GM19193 (cell line): ENCODE data around the gene CPPED1.

Experiments
- POLR2A ChIP-seq: IDR thresholded peaks from 4 replicates; pipeline ENCODE4 v1.6.1; 2011; ENCODE audit not compliant: insufficient read depth, insufficient read length; ENCODE audit errors: extremely low read depth

CPPED1 gene

DNA sequence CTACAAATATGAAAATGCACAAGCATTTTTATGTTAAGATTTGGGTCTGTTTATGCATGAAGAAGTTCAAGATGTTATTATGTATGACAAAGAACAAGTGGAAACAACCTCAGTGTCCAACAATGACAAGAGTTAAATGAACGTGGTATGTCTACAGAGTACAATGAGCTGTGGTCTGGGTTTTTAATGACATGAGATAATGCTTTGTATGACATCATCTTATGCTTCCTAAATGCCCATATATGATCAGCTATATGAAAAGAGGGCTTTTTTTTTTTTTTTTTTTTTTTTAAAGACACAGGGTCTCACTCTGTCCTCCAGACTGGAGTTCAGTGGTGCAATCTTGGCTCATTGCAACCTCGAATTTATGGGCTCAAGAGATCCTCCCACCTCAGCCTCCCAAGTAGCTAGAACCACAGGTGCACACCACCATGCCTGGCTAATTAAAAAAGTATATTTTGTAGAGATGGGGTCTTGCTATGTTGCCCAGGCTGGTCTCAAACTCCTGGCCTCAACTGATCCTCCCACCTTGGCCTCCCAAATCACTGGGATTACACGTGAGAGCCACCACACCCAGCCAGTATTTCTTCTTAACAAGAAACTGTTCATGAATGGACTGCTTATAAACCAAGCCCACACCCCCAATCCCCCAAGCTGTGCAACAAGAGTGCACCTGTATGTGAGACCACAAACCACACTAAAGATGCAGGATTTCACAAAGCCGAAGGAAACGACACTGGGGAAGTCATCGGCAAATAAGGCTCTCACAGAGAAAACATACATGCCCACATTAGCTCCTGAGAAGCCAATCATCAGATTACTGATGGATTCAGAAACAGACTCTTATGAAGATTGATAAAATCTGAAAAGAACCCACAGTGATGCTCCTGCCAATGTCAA lies 114.5 kb downstream of the CPPED1 start:
- TF ChIP-seq POLR2A = no peak

DNA sequence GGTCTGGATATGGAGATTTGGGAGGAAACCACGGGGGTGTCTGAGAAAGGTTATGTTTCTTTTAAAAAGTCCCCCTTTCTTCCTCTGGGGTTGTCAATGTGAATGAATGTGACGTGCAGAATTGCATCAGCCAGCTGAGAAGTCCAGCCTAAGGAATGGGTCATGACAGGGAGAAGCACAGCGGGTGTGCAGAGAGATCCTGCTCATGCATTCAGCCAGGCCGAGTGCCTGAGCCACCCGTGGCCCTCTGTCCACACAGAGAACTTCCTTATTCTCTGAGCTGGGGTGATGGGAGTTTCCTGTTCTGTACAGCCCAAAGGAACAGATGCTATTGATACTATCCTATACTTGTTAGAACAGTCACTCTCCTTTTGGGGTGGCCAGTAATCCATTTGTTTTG lies 117.9 kb downstream of the CPPED1 start:
- TF ChIP-seq POLR2A = no peak

DNA sequence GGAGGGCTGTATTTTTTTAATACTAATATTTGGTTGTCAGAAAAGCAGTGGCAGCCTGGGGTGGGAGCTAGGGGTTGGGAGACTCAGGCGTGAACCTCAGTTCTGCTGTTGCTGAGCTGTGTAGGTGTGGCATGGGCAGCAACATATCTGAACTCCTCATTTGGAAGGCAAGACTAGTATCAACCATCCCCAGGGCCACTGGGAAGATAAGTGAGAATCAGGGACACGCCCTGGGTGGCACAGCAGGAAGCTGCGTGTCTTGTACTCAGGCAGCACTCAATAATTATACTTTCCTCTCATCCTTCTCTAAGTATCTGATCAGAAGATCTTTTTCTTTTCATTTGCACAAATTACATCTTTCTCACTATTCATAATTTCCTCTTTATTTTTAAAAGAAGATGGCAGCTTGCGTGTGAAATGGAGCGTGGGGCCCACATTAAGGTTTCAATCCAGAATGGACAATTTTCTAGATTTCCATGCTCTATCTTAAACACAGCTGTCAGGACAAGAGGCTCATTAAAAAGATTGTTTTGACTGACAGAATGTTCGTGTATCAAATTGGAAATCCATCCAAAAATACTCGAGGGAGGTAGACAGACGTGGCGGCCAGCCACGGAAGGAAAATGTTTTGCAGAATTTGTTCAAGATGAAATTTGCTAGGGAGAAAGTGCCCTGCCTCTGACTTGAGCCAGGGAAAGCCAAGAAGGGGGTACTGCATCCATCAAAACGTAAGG lies 121.1 kb downstream of the CPPED1 start:
- TF ChIP-seq POLR2A = no peak

DNA sequence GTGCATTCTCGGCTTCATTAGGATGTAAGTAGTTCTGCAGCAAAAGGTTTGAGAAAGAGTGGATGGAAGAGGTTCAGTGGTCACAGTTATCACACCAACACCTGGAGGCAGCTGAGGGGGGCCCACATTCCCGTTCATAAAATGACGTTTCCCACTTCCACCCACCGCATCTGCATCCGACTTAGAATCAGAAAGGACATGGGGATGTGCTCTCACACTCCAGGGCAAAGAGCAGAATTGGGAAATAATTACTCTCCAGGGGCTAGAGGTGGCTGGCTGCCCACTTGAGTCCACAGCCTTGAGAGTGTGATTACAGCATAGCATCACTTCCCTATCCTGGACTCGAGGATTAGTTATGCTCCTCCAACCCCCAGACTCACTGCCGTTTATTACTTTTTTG lies 122.0 kb downstream of the CPPED1 start:
- TF ChIP-seq POLR2A = no peak

DNA sequence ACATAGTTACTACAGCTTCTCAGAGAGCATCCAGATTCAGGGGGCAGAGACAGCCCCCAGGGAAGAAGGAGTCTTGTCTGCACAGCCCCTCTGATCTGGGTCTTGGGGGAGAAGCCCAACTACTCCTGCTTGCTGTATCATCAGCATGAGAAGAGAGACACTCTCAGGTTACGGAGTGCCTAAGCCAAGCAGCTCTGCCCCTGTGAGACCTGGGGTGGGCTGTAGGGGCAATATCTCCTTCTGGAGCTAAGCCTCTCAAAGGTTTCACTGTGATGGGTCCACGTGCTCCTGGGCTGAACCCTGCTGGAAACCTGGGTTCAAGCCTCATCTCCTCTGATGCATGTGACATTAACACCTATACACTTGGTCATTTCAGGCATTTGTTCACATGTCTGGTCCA lies 123.2 kb downstream of the CPPED1 start:
- no peak for TF ChIP-seq POLR2A

DNA sequence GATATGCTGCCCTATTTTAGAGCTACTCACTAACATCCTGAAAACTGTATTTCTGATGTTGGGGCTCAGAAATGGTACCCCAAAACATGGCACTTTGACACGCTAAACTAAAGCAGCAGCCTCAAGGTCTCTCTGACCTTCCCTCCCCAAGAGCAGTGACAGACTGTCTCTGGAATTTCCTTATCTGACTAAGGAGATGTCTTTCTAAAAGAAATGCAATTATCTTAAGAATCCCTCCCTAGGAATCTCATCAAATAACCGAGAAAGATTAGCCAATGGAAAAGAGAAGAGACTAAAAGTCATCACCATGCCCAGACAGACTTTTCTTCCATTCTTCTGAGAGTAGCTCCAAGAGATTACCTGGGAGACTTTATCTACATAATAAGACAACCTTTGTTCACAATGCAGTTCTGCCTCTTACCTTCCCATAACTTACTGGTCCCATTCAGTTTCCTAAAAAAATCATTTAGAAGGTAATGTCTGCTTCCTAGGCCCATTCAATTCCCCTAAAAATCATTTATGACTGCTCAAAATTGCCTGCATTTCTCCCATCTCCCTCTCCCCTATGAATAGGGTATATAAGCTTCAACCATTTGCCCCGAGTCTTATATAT lies 123.9 kb downstream of the CPPED1 start:
- no peak for TF ChIP-seq POLR2A

DNA sequence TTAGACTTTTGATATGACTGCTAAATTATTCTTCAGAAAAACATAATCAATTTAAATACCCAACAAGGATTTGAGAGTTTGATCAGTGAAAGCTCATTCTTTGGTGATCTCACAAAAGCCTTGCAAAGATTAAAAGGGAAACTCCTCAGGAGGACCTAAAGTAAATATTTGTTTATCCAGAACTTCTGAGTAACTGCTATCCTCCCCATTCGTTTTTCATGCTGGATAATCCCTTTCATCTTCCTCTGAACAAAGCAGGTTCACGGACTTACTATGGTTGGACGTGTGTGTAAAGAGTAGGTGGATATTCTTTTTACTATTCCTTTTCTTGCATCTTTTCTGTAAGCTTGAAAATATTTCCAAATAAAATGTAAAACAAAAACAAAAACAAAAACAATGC lies 124.7 kb downstream of the CPPED1 start:
- no peak for TF ChIP-seq POLR2A

DNA sequence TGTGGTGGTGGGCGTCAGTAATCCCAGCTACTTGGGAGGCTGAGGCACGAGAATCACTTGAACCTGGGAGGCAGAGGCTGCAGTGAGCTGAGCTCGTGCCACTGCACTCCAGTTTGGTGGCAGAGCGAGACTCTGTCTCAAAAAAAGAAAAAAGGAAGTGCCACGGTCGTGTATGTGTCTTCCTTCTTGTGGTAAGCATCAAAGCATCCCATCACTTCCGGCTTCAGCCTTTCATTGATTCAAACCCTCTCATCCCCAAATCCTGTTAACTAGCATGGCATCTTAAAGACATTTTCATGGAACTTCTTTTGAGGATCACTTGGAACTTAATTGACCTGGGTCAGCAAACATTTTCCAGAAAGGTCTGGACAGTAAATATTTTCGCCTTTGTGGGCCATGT lies 126.2 kb downstream of the CPPED1 start:
- no peak for TF ChIP-seq POLR2A

DNA sequence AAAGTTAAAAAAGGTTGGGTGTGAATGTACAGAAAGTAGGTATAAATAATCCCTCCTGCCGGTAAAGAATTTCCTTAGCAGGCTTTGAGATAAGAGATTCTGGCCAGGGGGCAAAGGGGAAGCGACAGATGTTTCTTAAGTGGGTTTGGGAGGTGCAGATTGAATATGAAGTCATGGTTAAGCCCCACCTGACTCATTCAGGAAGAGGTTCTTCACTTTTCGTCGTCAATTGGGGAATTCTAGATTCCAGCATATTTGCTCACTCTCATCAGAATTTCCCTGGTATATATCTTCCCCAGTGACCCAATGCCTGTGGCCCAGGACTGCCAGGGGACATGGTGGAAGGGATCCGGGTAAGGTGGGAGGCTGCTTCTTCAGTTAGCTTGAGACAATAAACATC lies 127.8 kb downstream of the CPPED1 start:
- no peak for TF ChIP-seq POLR2A

DNA sequence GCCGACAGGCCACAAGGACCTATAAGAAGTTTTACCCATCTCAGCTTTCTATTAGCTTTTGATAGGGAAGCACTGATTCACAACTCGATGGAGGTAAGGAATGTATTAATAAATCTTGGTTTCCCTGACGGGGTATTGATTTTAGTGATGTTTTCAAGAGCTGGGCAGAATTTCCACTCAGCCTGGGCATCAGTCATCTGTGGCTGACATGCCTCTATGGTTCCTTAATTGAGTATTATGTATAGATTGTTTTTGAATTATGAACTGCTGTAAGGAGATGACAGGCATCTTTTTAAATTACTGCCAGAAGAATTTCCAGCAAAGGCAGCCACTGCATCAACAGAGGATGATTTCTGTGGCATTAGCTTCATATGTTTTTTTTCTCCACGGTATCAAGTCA lies 128.6 kb downstream of the CPPED1 start:
- TF ChIP-seq POLR2A = no peak

DNA sequence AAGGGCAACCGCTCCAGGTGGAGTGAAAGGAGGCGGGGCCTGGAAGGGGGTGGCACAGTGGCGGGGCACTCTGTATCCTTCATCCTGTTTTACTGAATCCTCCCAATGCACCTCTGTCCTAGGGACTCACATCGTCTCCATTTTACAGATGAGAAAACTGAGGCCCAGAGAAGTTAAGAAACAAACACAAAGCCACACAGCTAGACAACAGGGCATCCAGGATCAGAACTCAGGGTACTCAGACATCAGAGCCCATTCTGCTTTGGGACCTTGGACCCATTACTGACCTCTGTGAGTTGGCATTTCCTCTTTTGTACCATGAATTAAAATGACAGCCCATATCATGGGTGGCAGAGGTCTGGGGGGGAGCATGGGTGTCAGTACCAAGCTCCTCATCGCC lies 129.2 kb downstream of the CPPED1 start:
- TF ChIP-seq POLR2A = no peak

DNA sequence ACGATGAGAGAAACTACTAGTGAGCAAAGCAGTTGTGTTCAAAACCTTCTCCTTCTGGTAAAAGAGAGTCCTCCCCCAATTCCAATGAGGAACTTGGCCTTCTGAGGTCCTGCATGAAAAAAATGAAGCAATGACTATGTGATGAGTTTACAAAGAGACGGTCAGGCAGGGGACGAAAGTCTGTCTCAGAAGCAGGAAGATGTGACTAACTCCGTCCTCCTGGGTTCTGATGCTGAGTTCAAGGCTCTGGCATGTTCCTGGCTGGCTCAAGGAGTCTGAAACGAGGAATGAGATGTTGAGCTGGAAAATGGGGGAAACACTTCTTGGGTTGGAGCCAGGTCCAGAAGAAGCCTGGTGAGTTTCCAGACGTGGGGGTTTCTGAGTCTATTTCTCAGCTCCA lies 129.6 kb downstream of the CPPED1 start:
- no peak for TF ChIP-seq POLR2A

DNA sequence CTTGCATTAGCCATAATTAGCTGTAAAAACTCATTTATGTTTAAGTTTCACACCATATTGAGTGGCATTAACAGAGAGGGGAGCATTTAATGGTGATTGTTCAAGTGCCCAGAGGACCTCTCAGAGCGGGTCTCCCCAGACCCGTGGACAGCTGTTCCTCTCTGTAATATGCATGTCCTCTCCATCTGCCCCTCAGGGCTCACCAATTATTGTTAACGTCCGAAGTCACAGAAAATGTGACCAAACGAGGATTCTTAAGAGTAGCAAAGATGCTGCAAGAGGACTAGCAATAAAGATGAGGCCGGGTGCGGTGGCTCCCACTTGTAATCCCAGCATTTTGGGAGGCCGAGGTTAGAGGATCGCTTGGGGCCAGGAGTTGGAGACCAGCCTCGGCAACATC lies 130.2 kb downstream of the CPPED1 start:
- no peak for TF ChIP-seq POLR2A

DNA sequence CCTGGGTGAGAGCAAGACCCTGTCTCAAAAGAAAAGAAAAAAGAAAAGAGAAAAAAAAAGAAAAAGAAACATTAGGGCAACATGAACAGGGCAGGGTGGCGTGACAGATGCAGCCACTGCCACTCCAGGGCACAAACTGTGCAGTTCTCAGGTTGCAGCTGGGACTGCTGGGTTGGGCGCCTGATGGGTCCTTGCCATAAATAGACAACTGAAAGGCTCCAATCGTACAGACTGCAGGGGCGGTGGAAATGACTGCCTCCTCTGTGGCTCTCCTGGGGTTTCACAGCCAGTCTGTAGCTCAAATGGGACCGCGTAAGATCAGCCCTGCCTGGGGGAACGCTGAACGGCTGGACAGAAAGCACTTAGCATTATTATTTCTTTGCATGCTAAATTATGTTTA lies 130.7 kb downstream of the CPPED1 start:
- no peak for TF ChIP-seq POLR2A

DNA sequence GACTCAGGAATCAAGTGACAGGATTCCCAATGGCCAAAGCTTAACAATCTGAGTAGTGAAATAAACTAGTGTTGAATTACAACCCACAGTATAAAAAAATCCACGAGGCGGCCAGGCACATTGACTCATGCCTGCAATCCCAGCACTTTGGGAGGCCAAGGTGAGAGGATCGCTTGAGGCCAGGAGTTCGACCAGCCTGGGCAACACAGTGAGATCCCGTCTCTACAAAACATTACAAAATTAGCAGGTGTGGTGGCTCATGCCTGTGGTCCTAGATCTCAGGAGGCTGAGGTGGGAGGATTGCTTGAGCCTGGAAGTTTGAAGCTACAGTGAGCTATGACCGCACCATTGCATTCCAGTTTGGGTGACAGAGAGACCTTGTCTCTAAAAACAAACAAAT lies 133.8 kb downstream of the CPPED1 start:
- TF ChIP-seq POLR2A = no peak

DNA sequence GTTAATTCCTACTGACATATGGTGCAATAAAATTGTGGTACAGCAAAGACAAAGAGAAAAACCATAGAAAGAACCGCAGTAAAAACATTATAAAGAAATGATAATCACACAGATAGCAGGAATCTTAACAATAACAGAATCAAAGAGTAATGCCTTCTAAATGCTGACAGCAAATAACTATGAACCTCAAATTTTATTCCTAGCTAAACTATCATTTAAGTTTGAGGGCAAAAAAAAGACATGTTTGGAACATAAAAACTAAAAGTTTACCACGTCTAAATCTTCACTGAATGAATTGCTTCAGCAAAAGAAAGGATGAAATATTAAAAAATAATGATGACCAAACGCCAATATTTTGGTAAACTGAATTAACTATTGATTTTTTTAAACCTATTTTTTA lies 135.8 kb downstream of the CPPED1 start:
- TF ChIP-seq POLR2A = no peak
